GM19452 (cell line): ENCODE data around the gene CDC42BPA.
"Not testable (repeated sequence)": the region's sequence is repeated elsewhere in the genome, so short reads cannot be mapped to it uniquely, and the experiment has no call there.

Experiments
- ATAC-seq: cut with Tn5 transposase; IDR thresholded peaks from one replicate; pipeline ENCODE4 v1.9.1; 2021; ENCODE audit not compliant: unreplicated experiment

Gene CDC42BPA

GRCh38 chr1:226967665-226968064 is 350.6 kb downstream of the CDC42BPA start:
- no peak for ATAC-seq

GRCh38 chr1:226966683-226967082 is 351.6 kb downstream of the CDC42BPA start:
- no peak for ATAC-seq

- no peak for ATAC-seq
These were observed 352.5 kb downstream of the CDC42BPA start for GRCh38 chr1:226965581-226966440.

GRCh38 chr1:226964611-226965486 is 353.4 kb downstream of the CDC42BPA start:
- no peak for ATAC-seq

- no peak for ATAC-seq
These were observed 354.2 kb downstream of the CDC42BPA start for GRCh38 chr1:226964068-226964425.

GRCh38 chr1:226962421-226963391 is 355.6 kb downstream of the CDC42BPA start:
- no peak for ATAC-seq

GRCh38 chr1:226960944-226961765 is 357.1 kb downstream of the CDC42BPA start:
- ATAC-seq = no peak

GRCh38 chr1:226960256-226960655 is 358.0 kb downstream of the CDC42BPA start:
- ATAC-seq = no peak

GRCh38 chr1:226958300-226958699 is 360.0 kb downstream of the CDC42BPA start:
- ATAC-seq = no peak

GRCh38 chr1:226957714-226958113 is 360.6 kb downstream of the CDC42BPA start:
- no peak for ATAC-seq

GRCh38 chr1:226956942-226957713 is 361.2 kb downstream of the CDC42BPA start:
- no peak for ATAC-seq

- not testable (repeated sequence) for ATAC-seq
These were observed 362.4 kb downstream of the CDC42BPA start for GRCh38 chr1:226955857-226956256.

- no peak for ATAC-seq
These were observed 363.5 kb downstream of the CDC42BPA start for GRCh38 chr1:226954777-226955176.

GRCh38 chr1:226954337-226954736 is 364.0 kb downstream of the CDC42BPA start:
- no peak for ATAC-seq

- ATAC-seq = no peak
These were observed 365.0 kb downstream of the CDC42BPA start for GRCh38 chr1:226953175-226953800.

GRCh38 chr1:226952118-226952441 is 366.2 kb downstream of the CDC42BPA start:
- no peak for ATAC-seq

- ATAC-seq = no peak
These were observed 366.8 kb downstream of the CDC42BPA start for GRCh38 chr1:226951286-226952117.

GRCh38 chr1:226950871-226951270 is 367.4 kb downstream of the CDC42BPA start:
- no peak for ATAC-seq
